ENCODE results near the gene PMP22.

Gene PMP22

GRCh38 chr17:15265131-15265530, at the start of gene PMP22:
Gene PMP22 (minus strand): TSS chr17:15265326. CDS start chr17:15260727, 4,599 bp downstream.
- H3K27me3 ChIP-seq (ENCODE audit: insufficient read depth, low read length), result no peaks in the 10 kb centered on the region
- no peak within 1 kb of the TSS for H2AFZ ChIP-seq (ENCODE audit: low read length)
- H3K4me2 ChIP-seq (ENCODE audit: low read length), result no peak within 1 kb of the TSS
- H3K9ac ChIP-seq (ENCODE audit: low read length), result no peak within 1 kb of the TSS
- H3K4me3 ChIP-seq (ENCODE audit: low read depth, low read length, poor library complexity, severe bottlenecking), result no peak within 1 kb of the TSS
- no peaks in the 10 kb centered on the region for H3K9me3 ChIP-seq (ENCODE audit: low read length)
- TF ChIP-seq EZH2 (IDR thresholded peaks at IDR 0.05; ENCODE audit: borderline replicate concordance, low read length), result no peak
- no peak for TF ChIP-seq CTCF (IDR thresholded peaks at IDR 0.05; ENCODE audit: low read length)
- H3K4me1 ChIP-seq (ENCODE audit: insufficient read depth, low read length, severe bottlenecking), result no peaks in the 10 kb centered on the region
- H3K79me2 ChIP-seq (ENCODE audit: insufficient read depth, low read length), result no peaks in the 10 kb centered on the region
- H4K20me1 ChIP-seq (ENCODE audit: insufficient read depth, low read length), result no peaks in the 10 kb centered on the region
- H3K36me3 ChIP-seq (ENCODE audit: insufficient read depth, low read length), result no peaks in the 10 kb centered on the region
- no peaks in the 10 kb centered on the region for H3K9me2 ChIP-seq (ENCODE audit: low read depth, low read length)
- no peak within 1 kb of the TSS for H3K27ac ChIP-seq (ENCODE audit: low read depth, low read length, poor library complexity, severe bottlenecking)
- no peaks in the 10 kb centered on the region for H3F3A ChIP-seq (ENCODE audit: insufficient read depth, low read length)

DNA sequence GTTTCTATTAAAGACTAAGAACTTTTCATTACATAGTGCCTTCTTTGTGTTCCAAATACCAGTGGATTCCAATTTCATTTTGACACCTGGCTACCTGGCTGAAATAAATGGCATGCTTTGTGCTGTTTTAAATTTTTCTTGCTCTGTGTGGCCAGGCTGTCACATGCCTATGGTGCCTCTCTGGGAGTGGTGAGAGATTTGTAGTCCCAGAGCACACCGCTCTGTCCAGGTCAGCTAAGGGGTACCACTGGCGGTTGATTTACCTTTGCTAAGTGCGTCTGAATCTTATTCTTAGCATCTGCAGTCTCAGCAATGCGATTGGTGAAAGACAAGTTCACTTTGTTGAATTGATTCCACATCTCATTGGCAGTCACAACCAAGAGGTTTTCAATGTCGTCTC, 46.9 kb upstream of the PMP22 start:
- Histone ChIP-seq H3K4me3 (ENCODE audit: low read depth, low read length, poor library complexity, severe bottlenecking) (no peak overlapping the region), H3K27me3 (ENCODE audit: insufficient read depth, low read length) (no peaks in the 10 kb centered on the region; the same call in 1 of the 2 replicates), H3K79me2 (ENCODE audit: insufficient read depth, low read length) (no peaks in the 10 kb centered on the region), H3K27ac (ENCODE audit: low read depth, low read length, poor library complexity, severe bottlenecking) (no peak overlapping the region), H3K9me3 (ENCODE audit: low read length) (no peaks in the 10 kb centered on the region), H2AFZ (ENCODE audit: low read length) (no peak overlapping the region), H3K9me2 (ENCODE audit: low read depth, low read length) (no peaks in the 10 kb centered on the region), H3F3A (ENCODE audit: insufficient read depth, low read length) (no peaks in the 10 kb centered on the region), H4K20me1 (ENCODE audit: insufficient read depth, low read length) (no peaks in the 10 kb centered on the region), H3K4me2 (ENCODE audit: low read length) (no peak overlapping the region), H3K36me3 (ENCODE audit: insufficient read depth, low read length) (no peaks in the 10 kb centered on the region), H3K4me1 (ENCODE audit: insufficient read depth, low read length, severe bottlenecking) (no peaks in the 10 kb centered on the region), H3K9ac (ENCODE audit: low read length) (no peak overlapping the region)
- TF ChIP-seq EZH2 (IDR thresholded peaks at IDR 0.05; ENCODE audit: borderline replicate concordance, low read length), result no peak
- TF ChIP-seq CTCF (IDR thresholded peaks at IDR 0.05; ENCODE audit: low read length), result no peak

DNA sequence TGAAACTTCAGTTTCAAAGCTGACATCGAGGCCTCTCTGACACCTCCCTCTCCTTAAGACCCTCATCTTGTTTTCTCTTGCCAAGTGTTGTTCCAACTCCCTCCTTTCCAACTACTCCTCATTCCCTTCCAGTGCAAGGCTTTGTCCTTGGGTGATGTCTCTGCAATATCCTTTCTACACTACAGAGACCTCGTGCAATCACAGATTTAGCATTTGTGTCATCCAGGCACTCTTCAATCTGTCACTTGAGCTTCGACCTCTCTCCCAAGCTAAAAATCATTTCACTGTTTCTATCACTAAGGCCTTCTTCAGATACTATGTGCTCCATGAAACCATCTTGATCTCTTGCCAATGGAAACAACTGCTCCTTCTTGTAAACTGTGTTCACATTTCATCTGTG, 44.7 kb upstream of the PMP22 start:
- H3K9me2 ChIP-seq (ENCODE audit: low read depth, low read length), result no peaks in the 10 kb centered on the region
- no peaks in the 10 kb centered on the region for H3K9me3 ChIP-seq (ENCODE audit: low read length)
- no peak overlapping the region for H3K9ac ChIP-seq (ENCODE audit: low read length)
- H2AFZ ChIP-seq (ENCODE audit: low read length), result no peak overlapping the region
- H4K20me1 ChIP-seq (ENCODE audit: insufficient read depth, low read length), result no peaks in the 10 kb centered on the region
- no peaks in the 10 kb centered on the region; the same call in 1 of the 2 replicates for H3K27me3 ChIP-seq (ENCODE audit: insufficient read depth, low read length)
- no peak overlapping the region for H3K4me3 ChIP-seq (ENCODE audit: low read depth, low read length, poor library complexity, severe bottlenecking)
- no peak overlapping the region for H3K4me2 ChIP-seq (ENCODE audit: low read length)
- H3K4me1 ChIP-seq (ENCODE audit: insufficient read depth, low read length, severe bottlenecking), result no peaks in the 10 kb centered on the region
- no peaks in the 10 kb centered on the region for H3F3A ChIP-seq (ENCODE audit: insufficient read depth, low read length)
- no peak overlapping the region for H3K27ac ChIP-seq (ENCODE audit: low read depth, low read length, poor library complexity, severe bottlenecking)
- TF ChIP-seq CTCF (IDR thresholded peaks at IDR 0.05; ENCODE audit: low read length), result no peak
- TF ChIP-seq EZH2 (IDR thresholded peaks at IDR 0.05; ENCODE audit: borderline replicate concordance, low read length), result no peak
- H3K79me2 ChIP-seq (ENCODE audit: insufficient read depth, low read length), result no peaks in the 10 kb centered on the region
- no peaks in the 10 kb centered on the region for H3K36me3 ChIP-seq (ENCODE audit: insufficient read depth, low read length)

Data from OCI-LY1 (cell line).